Liver (tissue), 9 donors: ENCODE results near the gene CYP2W1. TPM values are rescaled to one million over a fixed set of nuclear protein-coding genes. Genes with fewer than 3 reads are reported as not detected.

ENCODE experiments used
- DNase-seq: peaks from one replicate; pipeline ENCODE4 v3.0.0-alpha.2; 2017; ENCODE audit warnings: low spot score
- H3K27ac ChIP-seq, 2 donors: one replicate each; pipeline ENCODE4 v1.7.0; 2013; ENCODE audit warnings: inconsistent platforms in 2 of 2, low read length in 2 of 2, control low read depth in 1 of 2, low read depth in 1 of 2, mild to moderate bottlenecking in 1 of 2
- H3K27me3 ChIP-seq, 4 donors: one replicate each; pipeline versions ENCODE4 v1.6.1 to v1.7.0; 2013; ENCODE audit warnings: low read length in 3 of 4, inconsistent platforms in 1 of 4, mild to moderate bottlenecking in 1 of 4, moderate library complexity in 1 of 4; ENCODE audit not compliant: control insufficient read depth in 4 of 4, insufficient read depth in 4 of 4
- H3K36me3 ChIP-seq, 4 donors: one replicate each; pipeline versions ENCODE4 v1.6.1 to v1.7.0; 2013; ENCODE audit warnings: low read length in 3 of 4, mild to moderate bottlenecking in 3 of 4, low read depth in 1 of 4, moderate library complexity in 1 of 4; ENCODE audit not compliant: control insufficient read depth in 4 of 4, insufficient read depth in 3 of 4
- H3K4me1 ChIP-seq, 4 donors: one replicate each; pipeline versions ENCODE4 v1.6.1 to v1.7.0; 2013; ENCODE audit warnings: low read length in 3 of 4, mild to moderate bottlenecking in 3 of 4, moderate library complexity in 1 of 4; ENCODE audit not compliant: control insufficient read depth in 4 of 4, insufficient read depth in 4 of 4
- H3K4me3 ChIP-seq, 3 donors: one replicate each; pipeline versions ENCODE4 v1.6.1 to v1.7.0; 2013; ENCODE audit warnings: low read length in 3 of 3, control low read depth in 1 of 3, low read depth in 1 of 3, mild to moderate bottlenecking in 1 of 3
- H3K9ac ChIP-seq, 2 donors: one replicate each; pipeline ENCODE4 v1.7.0; 2013; ENCODE audit warnings: low read length in 2 of 2, mild to moderate bottlenecking in 2 of 2, moderate library complexity in 2 of 2, control low read depth in 1 of 2, low read depth in 1 of 2
- H3K9me3 ChIP-seq, 4 donors: one replicate each; pipeline versions ENCODE4 v1.6.1 to v1.7.0; 2013; ENCODE audit warnings: low read length in 3 of 4; ENCODE audit not compliant: control insufficient read depth in 4 of 4
- ATF3 ChIP-seq: IDR thresholded peaks from 2 replicates; pipeline ENCODE4 v1.6.1; 2016; ENCODE audit warnings: antibody characterized with exemption
- EGR1 ChIP-seq, 2 donors: IDR thresholded peaks; 2 replicates each; pipeline ENCODE4 v1.6.1; 2016 to 2018; ENCODE audit warnings: antibody characterized with exemption in 2 of 2, low read depth in 2 of 2
- FOXA1 ChIP-seq: IDR thresholded peaks from 2 replicates; pipeline ENCODE4 v1.6.1; 2016; ENCODE audit warnings: antibody characterized with exemption
- FOXA2 ChIP-seq: IDR thresholded peaks from 2 replicates; pipeline ENCODE4 v1.6.1; 2016; ENCODE audit warnings: antibody characterized with exemption
- GABPA ChIP-seq, 2 donors: IDR thresholded peaks in 1 of 2; conservative IDR thresholded peaks in 1 of 2; 2 replicates each; pipeline ENCODE4 v1.6.1; 2016; ENCODE audit warnings: antibody characterized with exemption in 2 of 2, mild to moderate bottlenecking in 1 of 2, moderate library complexity in 1 of 2
- HNF4A ChIP-seq, 2 donors: conservative IDR thresholded peaks; 2 replicates each; pipeline ENCODE4 v1.6.1; 2016; ENCODE audit warnings: antibody characterized with exemption in 2 of 2, mild to moderate bottlenecking in 2 of 2
- HNF4G ChIP-seq: IDR thresholded peaks from 2 replicates; pipeline ENCODE4 v1.6.1; 2016; ENCODE audit warnings: antibody characterized with exemption
- JUND ChIP-seq, 2 donors: IDR thresholded peaks; 2 replicates each; pipeline ENCODE4 v1.6.1; 2016; ENCODE audit warnings: antibody characterized with exemption in 2 of 2
- MAX ChIP-seq: IDR thresholded peaks from 2 replicates; pipeline ENCODE4 v1.6.1; 2016; ENCODE audit warnings: antibody characterized with exemption
- NR2F2 ChIP-seq: IDR thresholded peaks from 2 replicates; pipeline ENCODE4 v1.6.1; 2016; ENCODE audit warnings: antibody characterized with exemption
- RAD21 ChIP-seq, 2 donors: IDR thresholded peaks; 2 replicates each; pipeline ENCODE4 v1.6.1; 2016; ENCODE audit warnings: antibody characterized with exemption in 2 of 2, mild to moderate bottlenecking in 2 of 2
- RXRA ChIP-seq, 2 donors: IDR thresholded peaks; 2 replicates each; pipeline ENCODE4 v1.6.1; 2017 to 2018; ENCODE audit warnings: antibody characterized with exemption in 2 of 2, mild to moderate bottlenecking in 1 of 2
- SP1 ChIP-seq: IDR thresholded peaks from 2 replicates; pipeline ENCODE4 v1.6.1; 2018; ENCODE audit warnings: antibody characterized with exemption, mild to moderate bottlenecking
- TAF1 ChIP-seq: conservative IDR thresholded peaks from 2 replicates; pipeline ENCODE4 v1.6.1; 2016; ENCODE audit warnings: antibody characterized with exemption, mild to moderate bottlenecking
- YY1 ChIP-seq: IDR thresholded peaks from 2 replicates; pipeline ENCODE4 v1.6.1; 2016; ENCODE audit warnings: antibody characterized with exemption, mild to moderate bottlenecking
- WGBS: extraction: QIAGEN DNeasy Blood & Tissue Kit; methylation state at CpG from one replicate; pipeline ENCODE4 v1.1.7; 2013; 5-methylcytosine and 5-hydroxymethylcytosine counted together
- polyA plus RNA-seq, 2 donors: library from polyadenylated mRNA; stranded (reverse) in 1 of 2; unstranded in 1 of 2; fragments of 200-250 nt in 1 of 2; fragments of >200 nt in 1 of 2; fragmentation: Nextera tagmentation in 1 of 2; extraction: Ambion mirVana in 1 of 2; gene quantifications; one replicate each; pipeline versions ENCODE4 v1.2.1 to v1.2.3, GENCODE V29; 2013 to 2015
- total RNA-seq, 2 donors: library from RNA; depleted of rRNA; stranded (reverse); fragments of >200 nt; gene quantifications; one replicate each; pipeline ENCODE4 v1.2.3, GENCODE V29; 2014
- TF ChIP-seq, protein P1 (sequence below): fragments of 150-350 bp; IDR thresholded peaks from 2 replicates; pipeline ENCODE4 v1.5.1; 2017; ENCODE audit warnings: improper control_type of control experiment, low read depth, low read length; ENCODE audit not compliant: missing input control
- TF ChIP-seq, protein P2 (sequence below): IDR thresholded peaks from 2 replicates; pipeline ENCODE4 v1.6.1; 2016; ENCODE audit warnings: antibody characterized with exemption
- TF ChIP-seq, protein P3 (sequence below): IDR thresholded peaks from 2 replicates; pipeline ENCODE4 v1.6.1; 2016; ENCODE audit warnings: antibody characterized with exemption, mild to moderate bottlenecking
- donor health status: healthy.
- donor health status: healthy.
- donor health status: healthy.
- donor health status: healthy.
- donor health status: healthy.

Gene CYP2W1
- total and polyA plus RNA-seq, 4 donors: 0.28 TPM; not detected in 3

DNA sequence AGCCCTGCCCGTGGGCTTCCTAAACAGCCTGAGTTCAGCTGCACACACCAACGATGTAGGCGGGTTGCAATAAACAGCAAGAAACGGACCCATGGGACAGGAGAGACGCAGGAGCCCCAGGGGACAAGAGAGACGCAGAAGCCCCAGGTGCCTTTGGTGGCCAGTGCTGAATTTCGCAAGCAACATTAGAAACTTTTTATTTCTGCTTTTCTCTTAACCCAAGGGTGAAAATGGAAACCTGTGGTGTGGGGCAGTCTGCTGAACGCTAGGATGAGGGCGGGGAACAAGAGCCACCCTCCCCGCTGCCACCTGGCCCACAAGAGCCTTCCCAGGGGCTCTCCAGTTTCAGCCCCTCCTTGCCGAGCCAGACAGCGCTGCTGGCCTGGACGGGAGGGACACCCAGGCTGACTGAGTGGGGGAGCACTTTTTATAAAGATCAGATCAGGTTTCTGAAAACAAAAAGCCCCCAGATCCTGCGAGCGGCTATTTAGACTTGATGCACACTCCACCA, 41.4 kb downstream of the CYP2W1 start:
- H3K27me3 ChIP-seq: no peaks in the 10 kb centered on the region
- H3K9ac ChIP-seq: no peak overlapping the region
- no peak for DNase-seq
- no peak overlapping the region for H3K4me3 ChIP-seq
- H3K27ac ChIP-seq: no peak overlapping the region
- no peaks in the 10 kb centered on the region for H3K9me3 ChIP-seq
- TF ChIP-seq HNF4G (no peak), GABPA (IDR thresholded peaks at IDR 0.05 in 1 of 2, conservative IDR thresholded peaks at IDR 0.05 in 1 of 2) (no peak), YY1 (no peak), RXRA (IDR thresholded peaks at IDR 0.05) (no peak), FOXA2 (no peak), RAD21 (IDR thresholded peaks at IDR 0.05) (no peak), ATF3 (no peak), EGR1 (IDR thresholded peaks at IDR 0.05; ENCODE audit: low read depth in 2 of 2) (no peak), FOXA1 (no peak), NR2F2 (no peak), JUND (IDR thresholded peaks at IDR 0.05) (no peak), TAF1 (no peak), MAX (no peak), SP1 (no peak), HNF4A (conservative IDR thresholded peaks at IDR 0.05) (no peak)
- TF ChIP-seq, protein P1, sequence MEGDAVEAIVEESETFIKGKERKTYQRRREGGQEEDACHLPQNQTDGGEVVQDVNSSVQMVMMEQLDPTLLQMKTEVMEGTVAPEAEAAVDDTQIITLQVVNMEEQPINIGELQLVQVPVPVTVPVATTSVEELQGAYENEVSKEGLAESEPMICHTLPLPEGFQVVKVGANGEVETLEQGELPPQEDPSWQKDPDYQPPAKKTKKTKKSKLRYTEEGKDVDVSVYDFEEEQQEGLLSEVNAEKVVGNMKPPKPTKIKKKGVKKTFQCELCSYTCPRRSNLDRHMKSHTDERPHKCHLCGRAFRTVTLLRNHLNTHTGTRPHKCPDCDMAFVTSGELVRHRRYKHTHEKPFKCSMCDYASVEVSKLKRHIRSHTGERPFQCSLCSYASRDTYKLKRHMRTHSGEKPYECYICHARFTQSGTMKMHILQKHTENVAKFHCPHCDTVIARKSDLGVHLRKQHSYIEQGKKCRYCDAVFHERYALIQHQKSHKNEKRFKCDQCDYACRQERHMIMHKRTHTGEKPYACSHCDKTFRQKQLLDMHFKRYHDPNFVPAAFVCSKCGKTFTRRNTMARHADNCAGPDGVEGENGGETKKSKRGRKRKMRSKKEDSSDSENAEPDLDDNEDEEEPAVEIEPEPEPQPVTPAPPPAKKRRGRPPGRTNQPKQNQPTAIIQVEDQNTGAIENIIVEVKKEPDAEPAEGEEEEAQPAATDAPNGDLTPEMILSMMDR: no peak
- TF ChIP-seq, protein P2, sequence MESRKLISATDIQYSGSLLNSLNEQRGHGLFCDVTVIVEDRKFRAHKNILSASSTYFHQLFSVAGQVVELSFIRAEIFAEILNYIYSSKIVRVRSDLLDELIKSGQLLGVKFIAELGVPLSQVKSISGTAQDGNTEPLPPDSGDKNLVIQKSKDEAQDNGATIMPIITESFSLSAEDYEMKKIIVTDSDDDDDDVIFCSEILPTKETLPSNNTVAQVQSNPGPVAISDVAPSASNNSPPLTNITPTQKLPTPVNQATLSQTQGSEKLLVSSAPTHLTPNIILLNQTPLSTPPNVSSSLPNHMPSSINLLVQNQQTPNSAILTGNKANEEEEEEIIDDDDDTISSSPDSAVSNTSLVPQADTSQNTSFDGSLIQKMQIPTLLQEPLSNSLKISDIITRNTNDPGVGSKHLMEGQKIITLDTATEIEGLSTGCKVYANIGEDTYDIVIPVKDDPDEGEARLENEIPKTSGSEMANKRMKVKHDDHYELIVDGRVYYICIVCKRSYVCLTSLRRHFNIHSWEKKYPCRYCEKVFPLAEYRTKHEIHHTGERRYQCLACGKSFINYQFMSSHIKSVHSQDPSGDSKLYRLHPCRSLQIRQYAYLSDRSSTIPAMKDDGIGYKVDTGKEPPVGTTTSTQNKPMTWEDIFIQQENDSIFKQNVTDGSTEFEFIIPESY: no peak
- TF ChIP-seq, protein P3, sequence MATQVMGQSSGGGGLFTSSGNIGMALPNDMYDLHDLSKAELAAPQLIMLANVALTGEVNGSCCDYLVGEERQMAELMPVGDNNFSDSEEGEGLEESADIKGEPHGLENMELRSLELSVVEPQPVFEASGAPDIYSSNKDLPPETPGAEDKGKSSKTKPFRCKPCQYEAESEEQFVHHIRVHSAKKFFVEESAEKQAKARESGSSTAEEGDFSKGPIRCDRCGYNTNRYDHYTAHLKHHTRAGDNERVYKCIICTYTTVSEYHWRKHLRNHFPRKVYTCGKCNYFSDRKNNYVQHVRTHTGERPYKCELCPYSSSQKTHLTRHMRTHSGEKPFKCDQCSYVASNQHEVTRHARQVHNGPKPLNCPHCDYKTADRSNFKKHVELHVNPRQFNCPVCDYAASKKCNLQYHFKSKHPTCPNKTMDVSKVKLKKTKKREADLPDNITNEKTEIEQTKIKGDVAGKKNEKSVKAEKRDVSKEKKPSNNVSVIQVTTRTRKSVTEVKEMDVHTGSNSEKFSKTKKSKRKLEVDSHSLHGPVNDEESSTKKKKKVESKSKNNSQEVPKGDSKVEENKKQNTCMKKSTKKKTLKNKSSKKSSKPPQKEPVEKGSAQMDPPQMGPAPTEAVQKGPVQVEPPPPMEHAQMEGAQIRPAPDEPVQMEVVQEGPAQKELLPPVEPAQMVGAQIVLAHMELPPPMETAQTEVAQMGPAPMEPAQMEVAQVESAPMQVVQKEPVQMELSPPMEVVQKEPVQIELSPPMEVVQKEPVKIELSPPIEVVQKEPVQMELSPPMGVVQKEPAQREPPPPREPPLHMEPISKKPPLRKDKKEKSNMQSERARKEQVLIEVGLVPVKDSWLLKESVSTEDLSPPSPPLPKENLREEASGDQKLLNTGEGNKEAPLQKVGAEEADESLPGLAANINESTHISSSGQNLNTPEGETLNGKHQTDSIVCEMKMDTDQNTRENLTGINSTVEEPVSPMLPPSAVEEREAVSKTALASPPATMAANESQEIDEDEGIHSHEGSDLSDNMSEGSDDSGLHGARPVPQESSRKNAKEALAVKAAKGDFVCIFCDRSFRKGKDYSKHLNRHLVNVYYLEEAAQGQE: no peak
- H3K4me1 ChIP-seq: peaks cover 0 to 7% (median 6%) of the 10 kb centered on the region in 4 donors
- WGBS: 87% methylated on average over 15 of the region's 15 CpGs
- H3K36me3 ChIP-seq: peaks cover 0 to 9% (median 0%) of the 10 kb centered on the region in 4 donors
